Stimulated activated effector memory CD8-positive, alpha-beta T cell treated with anti-CD3 and anti-CD28 coated beads, Interleukin-12 subunit alpha, Interleukin-12 subunit beta, amount 100 ng/mL, for 72 hours (primary cell): ENCODE measurements around the gene KDM2B.
A peak's percentile ranks its signal among the peaks of the same experiment; 100 is the strongest.
"Not testable (repeated sequence)": the region's sequence is repeated elsewhere in the genome, so short reads cannot be mapped to it uniquely, and the experiment has no call there.

Experiments
- ATAC-seq: fragments of 150-1000 bp; cut with Tn5 transposase; 2 replicates; pipeline ENCODE4 v1.10.0; 2021
- DNase-seq, 2 donors: peaks; one replicate each; pipeline ENCODE4 v3.0.0; 2021 to 2022; ENCODE audit warnings: low spot score in 2 of 2
- H3K27ac Mint-ChIP-seq: one replicate; pipeline ENCODE4 v1.8.0; 2022; ENCODE audit warnings: mild to moderate bottlenecking, mixed read lengths
- H3K36me3 Mint-ChIP-seq: one replicate; pipeline ENCODE4 v1.8.0; 2022; ENCODE audit warnings: mild to moderate bottlenecking, mixed read lengths
- H3K4me1 Mint-ChIP-seq: one replicate; pipeline ENCODE4 v1.8.0; 2022; ENCODE audit warnings: mixed read lengths
- H3K4me3 Mint-ChIP-seq: one replicate; pipeline ENCODE4 v1.8.0; 2022; ENCODE audit warnings: mild to moderate bottlenecking, mixed read lengths
- H3K9me3 Mint-ChIP-seq: one replicate; pipeline ENCODE4 v1.8.0; 2022; ENCODE audit warnings: mixed read lengths

The KDM2B gene

DNA sequence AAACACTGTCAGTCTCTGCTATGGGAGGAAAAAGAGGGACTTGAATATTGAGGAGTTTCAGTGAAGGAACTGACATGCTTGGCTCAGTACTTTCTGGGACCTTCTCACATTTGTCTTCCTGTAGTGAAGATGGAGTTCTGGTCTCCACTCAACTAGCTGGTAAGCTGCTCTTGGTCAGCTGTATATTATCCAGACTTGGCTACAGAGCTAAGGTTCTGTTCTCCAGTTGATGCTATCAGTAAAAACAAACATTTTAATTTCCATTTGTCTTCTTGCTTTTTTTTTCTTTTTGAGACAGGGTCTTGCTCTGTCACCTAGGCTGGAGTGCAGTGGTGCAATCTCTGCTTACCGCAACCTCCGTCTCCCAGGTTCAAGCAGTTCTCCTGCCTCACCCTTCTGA lies 175.6 kb downstream of the KDM2B start:
- Mint-ChIP-seq H3K4me1 (peaks cover 34% of the 10 kb centered on the region), H3K36me3 (peaks cover 98% of the 10 kb centered on the region), H3K27ac (no peak overlapping the region), H3K9me3 (no peaks in the 10 kb centered on the region), H3K4me3 (no peak overlapping the region)
- DNase-seq, result no peak
- no peak for ATAC-seq

DNA sequence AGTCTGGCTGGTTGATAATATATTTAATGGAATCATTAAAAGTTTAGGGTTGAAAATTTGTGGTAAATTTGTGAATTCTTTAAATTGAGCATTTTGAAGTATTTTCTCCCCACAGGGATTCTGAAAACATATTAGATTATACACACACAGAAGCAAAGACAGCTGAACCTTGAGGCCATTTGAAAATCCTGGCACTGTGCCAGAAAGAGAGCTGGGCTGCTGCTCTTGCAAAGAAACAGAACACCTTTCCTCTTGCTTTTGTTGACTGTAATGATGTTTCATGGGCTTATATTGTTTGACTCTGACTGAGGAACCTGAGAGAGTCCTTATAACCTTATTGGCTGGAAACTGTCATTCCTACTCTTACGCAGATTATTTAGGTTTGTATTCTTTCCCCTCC lies 176.1 kb downstream of the KDM2B start:
- no peak for ATAC-seq
- peaks cover 36% of the 10 kb centered on the region for H3K4me1 Mint-ChIP-seq
- H3K4me3 Mint-ChIP-seq, result no peak overlapping the region

DNA sequence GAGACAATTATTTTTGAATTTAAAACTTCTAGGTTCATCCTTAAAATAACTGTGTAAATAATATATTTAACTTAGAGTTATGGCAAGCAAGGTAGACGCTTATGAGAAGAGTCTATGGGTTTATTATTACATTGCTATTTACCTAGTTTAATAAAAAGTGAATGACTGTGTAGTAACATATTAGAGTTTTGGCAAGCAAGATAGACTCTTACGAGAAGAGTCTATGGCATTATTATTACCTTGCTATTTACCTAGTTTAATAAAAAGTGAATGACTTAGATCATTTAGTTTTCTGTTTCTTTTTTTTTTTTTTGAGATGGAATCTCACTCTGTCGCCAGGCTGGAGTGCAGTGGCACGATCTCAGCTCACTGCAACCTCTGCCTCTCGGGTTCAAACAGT lies 177.1 kb downstream of the KDM2B start:
- no peak for DNase-seq
- Mint-ChIP-seq H3K4me1 (peaks cover 39% of the 10 kb centered on the region), H3K36me3 (peaks cover 91% of the 10 kb centered on the region), H3K4me3 (no peak overlapping the region), H3K9me3 (no peaks in the 10 kb centered on the region), H3K27ac (no peak overlapping the region)
- no peak for ATAC-seq

More for the DNA sequence above, 176.1 kb downstream of the KDM2B start:
- DNase-seq, result no peak
- Mint-ChIP-seq H3K36me3 (peaks cover 98% of the 10 kb centered on the region), H3K27ac (no peak overlapping the region), H3K9me3 (no peaks in the 10 kb centered on the region)

DNA sequence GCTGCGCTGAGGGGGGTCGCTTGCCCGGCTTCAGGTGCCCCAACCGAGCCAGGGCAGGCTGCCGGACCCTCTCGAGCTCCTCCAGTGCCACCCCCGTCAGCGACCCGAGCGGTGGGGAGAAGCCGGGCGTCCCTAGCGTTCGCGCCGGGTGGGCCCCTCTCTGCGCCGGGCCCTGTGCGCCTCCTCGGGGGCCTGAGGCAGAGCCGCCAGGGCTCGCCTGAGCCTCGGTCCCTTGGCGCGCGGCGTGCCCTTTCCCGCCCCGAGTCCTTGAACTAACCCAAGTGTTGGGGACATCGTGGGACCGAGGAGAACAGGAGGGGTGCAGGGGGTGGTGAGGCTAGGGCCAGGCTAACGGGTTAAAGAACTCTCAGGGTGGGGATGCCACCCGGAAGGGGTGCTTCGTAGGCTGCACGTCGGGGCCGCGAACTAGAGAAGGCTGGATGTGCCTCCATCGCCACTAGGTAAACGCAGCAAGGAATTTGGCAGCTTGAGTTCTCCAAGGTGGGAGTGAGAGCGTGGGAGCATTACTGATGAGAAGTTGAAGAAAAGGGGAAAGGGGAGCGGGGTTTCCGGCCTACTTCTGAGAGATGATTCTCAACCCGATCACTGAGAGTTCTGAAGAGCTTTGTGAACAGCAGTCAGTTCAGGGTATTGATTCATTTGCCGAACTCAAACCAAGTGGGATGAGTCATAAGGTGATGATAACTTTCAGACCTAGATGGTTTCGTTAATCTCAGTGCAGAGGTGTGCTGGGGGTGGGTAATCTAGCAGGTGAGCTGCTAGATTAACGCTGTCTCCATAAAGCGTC lies 180.3 kb downstream of the KDM2B start:
- Mint-ChIP-seq H3K9me3 (no peaks in the 10 kb centered on the region), H3K4me1 (peaks cover 28% of the 10 kb centered on the region), H3K27ac (peak overlapping the region; percentile 88), H3K4me3 (peak overlapping the region; percentile 97), H3K36me3 (peaks cover 61% of the 10 kb centered on the region)
- DNase-seq (peak; percentile 39 to 86), ATAC-seq (peak; percentile 79)

DNA sequence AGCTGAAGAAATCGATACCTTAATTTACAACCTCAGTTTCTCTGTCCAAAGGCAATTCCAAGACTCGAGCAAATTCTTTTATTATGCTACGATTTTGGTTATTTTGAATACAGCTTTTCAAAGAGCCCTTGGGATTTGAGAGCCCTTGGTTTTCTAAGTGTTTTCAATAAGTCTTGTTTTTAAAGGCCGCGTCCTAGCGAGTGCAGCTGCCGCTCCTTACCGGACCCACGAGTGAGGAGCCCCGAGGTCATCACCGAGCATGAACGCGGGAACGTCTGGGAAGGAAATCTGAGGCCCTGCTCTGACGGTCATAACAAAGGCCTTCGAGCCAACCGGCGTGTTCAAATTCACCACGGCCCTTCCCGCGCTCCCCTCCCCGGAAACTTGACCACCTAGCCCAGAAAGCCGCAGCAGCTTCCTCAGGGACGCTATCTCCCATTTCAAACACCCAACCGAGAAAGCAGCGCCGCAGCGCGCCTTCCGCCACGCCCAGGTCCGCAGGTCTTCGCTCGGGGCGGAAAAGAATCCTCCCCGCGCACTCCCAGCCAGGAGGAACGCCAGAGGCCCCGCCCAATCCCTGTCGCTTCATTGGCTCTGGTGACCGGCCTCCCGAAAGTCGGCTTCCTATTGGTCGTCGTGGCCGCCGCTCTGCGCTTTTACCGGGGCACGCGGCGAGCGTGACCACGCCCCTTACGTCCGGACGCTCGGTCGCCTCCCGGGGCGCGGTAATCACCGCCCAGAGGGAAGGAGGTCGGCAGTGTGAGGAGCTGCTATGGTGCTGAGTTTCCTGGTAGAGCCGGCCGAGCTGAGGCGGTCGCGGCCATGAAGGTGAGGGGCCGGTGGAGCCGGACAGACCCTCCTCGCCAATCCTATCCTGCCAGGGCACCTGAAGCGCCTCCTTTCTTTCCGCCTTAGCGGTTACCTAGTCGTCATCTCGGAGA lies 181.2 kb downstream of the KDM2B start, which contains the start of gene RNF34:
TSS of gene RNF34 (plus strand) at position 728 of the 941 bp plus-strand sequence. CDS start at position 823, 95 bp downstream.
- Mint-ChIP-seq H3K27ac (peak within 1 kb of the TSS; percentile 88), H3K9me3 (no peaks in the 10 kb centered on the region), H3K4me3 (peak within 1 kb of the TSS; percentile 97), H3K36me3 (peaks cover 53% of the 10 kb centered on the region), H3K4me1 (peaks cover 24% of the 10 kb centered on the region)
- ATAC-seq (peak; percentile 94), DNase-seq (peak; percentile 88 to 97)

DNA sequence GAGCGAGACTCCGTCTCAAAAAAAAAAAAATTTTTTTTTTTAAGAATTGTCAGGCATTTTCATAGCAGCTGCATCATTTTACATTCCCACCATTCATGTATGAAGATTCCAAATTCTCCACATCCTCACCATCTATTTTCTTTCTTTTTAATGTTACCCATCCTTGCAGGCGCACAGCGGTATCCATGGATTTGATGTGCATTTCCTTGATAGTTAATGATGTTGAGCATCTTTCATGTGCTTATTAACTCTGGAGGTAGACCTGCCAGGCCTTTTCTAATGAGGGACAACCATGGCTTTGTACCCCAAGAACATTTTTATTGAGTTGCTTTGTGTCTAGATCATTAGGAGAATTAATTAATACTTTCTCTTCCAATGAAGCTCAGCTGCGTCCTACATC lies 182.5 kb downstream of the KDM2B start:
- ATAC-seq (no peak), DNase-seq (no peak)
- Mint-ChIP-seq H3K4me1 (peaks cover 23% of the 10 kb centered on the region), H3K27ac (no peak overlapping the region), H3K9me3 (no peaks in the 10 kb centered on the region), H3K4me3 (peak overlapping the region; percentile 97), H3K36me3 (peaks cover 40% of the 10 kb centered on the region)

DNA sequence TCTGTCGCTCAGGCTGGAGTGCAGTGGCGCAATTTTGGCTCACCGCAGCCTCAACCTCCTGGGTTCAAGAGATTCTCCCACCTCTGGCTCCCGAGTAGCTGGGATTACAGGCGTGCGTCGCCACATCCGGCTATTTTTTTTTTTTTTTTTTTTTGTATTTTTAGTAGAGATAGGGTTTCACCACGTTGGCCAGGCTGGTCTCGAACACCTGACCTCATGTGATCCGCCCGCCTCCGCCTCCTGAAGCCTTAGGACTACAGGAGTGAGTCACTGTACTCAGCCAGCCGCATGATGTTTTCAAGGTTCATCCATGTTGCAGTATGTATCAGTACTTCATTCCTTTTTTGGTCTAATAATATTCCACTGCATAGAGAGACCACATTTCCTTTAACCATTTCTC lies 183.3 kb downstream of the KDM2B start:
- H3K9me3 Mint-ChIP-seq, result no peaks in the 10 kb centered on the region
- no peak overlapping the region for H3K4me3 Mint-ChIP-seq

DNA sequence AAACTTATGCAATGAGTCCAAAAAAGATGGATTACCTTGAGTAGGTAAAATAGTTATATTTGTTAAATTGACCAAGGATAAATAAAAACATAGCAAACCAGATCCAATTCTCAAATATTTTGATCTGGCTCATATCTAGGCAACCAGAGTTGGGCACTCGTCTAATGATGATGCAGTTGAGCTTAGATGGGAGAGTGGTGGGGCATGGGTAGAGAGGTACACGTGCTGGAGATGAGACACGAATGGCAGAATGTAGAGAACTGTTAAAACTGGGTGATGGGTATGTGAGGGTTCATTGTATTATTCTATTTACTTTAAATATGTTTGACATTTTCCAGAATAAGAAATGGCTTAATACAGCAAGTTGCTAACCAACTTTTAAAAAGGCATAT lies 188.5 kb downstream of the KDM2B start:
- DNase-seq (no peak), ATAC-seq (peak; percentile 20)
- H3K4me1 Mint-ChIP-seq, result peaks cover 20% of the 10 kb centered on the region
- peak overlapping the region; percentile 35 for H3K4me3 Mint-ChIP-seq
- no peaks in the 10 kb centered on the region for H3K9me3 Mint-ChIP-seq
- peak overlapping the region; percentile 63 for H3K27ac Mint-ChIP-seq
- no peaks in the 10 kb centered on the region for H3K36me3 Mint-ChIP-seq

More for the DNA sequence above, 183.3 kb downstream of the KDM2B start:
- ATAC-seq (no peak), DNase-seq (no peak)
- H3K4me1 Mint-ChIP-seq, result peaks cover 19% of the 10 kb centered on the region
- no peak overlapping the region for H3K27ac Mint-ChIP-seq
- peaks cover 31% of the 10 kb centered on the region for H3K36me3 Mint-ChIP-seq

DNA sequence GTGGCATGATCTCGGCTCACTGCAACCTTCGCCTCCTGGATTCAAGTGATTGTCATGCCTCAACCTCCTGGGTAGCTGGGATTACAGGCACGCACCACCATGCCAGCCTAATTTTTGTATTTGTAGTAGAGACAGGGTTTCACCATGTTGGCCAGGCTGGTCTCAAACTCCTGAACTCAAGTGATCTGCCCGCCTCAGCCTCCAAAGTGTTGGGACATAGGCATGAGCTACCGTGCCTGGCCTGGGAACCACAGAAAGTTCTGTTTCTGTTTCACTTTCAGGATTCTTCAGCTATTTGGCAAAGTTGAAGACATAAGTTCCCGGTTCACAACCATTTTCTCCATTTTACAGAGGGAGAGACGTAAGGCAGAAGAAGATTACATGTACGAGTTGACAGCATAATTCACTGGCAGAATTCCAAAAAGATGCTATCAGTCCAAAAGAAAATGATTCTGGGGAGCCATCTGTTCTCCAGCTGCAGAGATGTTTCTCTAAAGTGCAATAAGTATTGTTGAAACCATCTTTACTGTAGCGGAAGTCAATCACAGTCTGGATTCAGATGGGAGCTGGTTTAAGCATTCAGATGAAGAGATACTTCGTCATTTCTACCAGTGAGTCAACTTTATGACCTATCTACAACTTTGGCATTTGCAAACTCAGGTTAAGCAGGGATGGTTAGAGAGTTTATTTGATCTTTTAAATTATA lies 189.1 kb downstream of the KDM2B start:
- Mint-ChIP-seq H3K9me3 (no peaks in the 10 kb centered on the region), H3K4me3 (peak overlapping the region; percentile 35), H3K36me3 (no peaks in the 10 kb centered on the region), H3K4me1 (peaks cover 20% of the 10 kb centered on the region), H3K27ac (peak overlapping the region; percentile 63)
- peak; percentile 9 to 62 for DNase-seq
- ATAC-seq, result peak; percentile 88

DNA sequence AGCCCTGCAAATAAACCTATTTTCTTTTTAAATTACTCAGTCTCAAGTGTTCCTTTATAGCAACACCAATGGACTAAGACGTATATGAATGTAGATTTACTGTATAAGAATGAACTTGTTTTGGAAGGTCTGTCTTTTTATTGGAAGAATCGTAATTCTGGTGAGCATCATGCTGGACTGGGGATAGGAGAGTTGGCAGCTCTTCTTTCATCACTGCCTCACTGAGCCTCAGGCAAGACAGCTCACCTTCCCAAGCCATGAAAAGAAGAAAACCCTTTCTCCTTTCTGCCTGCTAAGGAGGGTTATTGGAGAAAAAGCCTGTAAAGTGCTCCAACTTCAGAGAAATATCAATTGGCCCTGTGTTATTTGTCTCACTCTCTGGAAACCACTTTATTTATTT lies 190.0 kb downstream of the KDM2B start:
- Mint-ChIP-seq H3K27ac (no peak overlapping the region), H3K4me1 (peaks cover 20% of the 10 kb centered on the region), H3K36me3 (no peaks in the 10 kb centered on the region), H3K9me3 (no peaks in the 10 kb centered on the region), H3K4me3 (no peak overlapping the region)
- DNase-seq (no peak), ATAC-seq (no peak)

DNA sequence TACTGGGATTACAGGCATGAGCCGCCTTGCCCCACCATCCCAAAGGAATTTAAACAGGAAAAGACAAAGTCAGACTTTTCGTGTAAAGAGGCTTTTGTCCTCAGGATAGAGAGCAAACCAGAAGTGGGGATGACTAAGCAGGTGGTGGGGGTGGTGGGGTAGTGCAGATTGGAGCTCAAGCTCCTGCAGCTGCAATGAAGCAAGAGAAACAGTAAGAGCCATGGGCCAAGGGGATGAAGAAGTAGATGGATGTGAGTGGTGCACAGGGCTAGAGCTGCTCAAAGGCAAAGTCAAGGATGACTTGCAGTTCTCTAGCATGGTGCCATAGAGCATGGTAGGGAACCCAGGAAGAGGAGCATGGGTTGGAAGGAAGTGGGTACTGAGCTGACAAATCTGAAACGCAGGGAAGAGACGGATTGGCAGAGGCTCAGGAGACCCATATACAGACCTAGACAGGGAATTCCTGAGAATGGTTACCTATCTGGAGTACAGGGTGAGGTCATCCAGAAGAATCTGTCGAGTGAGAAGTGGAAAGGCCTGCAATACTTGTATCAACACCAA lies 192.3 kb downstream of the KDM2B start:
- no peak overlapping the region for H3K4me3 Mint-ChIP-seq
- ATAC-seq (no peak), DNase-seq (no peak)
- H3K36me3 Mint-ChIP-seq, result no peaks in the 10 kb centered on the region
- peaks cover 20% of the 10 kb centered on the region for H3K4me1 Mint-ChIP-seq
- no peaks in the 10 kb centered on the region for H3K9me3 Mint-ChIP-seq
- H3K27ac Mint-ChIP-seq, result no peak overlapping the region

DNA sequence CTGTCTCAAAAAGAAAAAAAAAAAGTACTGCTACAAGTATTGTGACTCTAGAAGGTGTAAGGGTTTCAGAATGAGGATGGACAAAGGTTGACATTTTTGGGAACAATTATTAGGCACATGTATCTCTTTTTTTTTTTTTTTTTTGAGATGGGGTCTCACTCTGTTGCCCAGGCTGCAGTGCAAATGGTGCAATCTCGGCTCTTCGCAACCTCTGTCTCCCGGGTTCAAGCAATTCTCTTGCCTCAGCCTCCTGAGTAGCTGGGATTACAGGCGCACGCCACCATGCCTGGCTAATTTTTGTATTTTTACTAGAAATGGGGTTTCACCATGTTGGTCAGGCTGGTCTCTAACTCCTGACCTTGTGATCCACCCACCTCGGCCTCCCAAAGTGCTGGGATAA lies 195.9 kb downstream of the KDM2B start:
- not testable (repeated sequence) for ATAC-seq, H3K27ac Mint-ChIP-seq, H3K9me3 Mint-ChIP-seq, H3K4me1 Mint-ChIP-seq, DNase-seq, H3K36me3 Mint-ChIP-seq, H3K4me3 Mint-ChIP-seq

DNA sequence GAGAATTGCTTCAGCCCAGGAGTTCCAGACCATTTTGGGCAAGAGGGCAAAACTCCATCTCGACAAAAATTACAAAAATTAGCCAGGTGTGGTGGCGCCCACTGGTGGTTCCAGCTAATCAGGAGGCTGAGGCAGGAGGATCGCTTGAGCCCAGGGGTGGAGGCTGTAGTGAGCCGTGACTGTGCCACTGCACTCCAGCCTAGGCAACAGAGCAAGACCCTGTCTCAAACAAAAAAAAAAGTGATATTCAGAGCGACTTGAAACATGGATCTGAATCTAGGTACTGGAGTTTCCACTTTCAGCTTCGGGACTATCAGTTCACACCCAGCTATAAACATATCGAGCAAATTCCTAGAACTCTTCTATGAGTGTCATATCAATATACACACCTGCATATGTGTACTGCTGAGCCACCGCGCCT lies 197.2 kb downstream of the KDM2B start:
- Mint-ChIP-seq H3K27ac (no peak overlapping the region), H3K4me1 (peaks cover 5% of the 10 kb centered on the region), H3K36me3 (no peaks in the 10 kb centered on the region), H3K9me3 (no peaks in the 10 kb centered on the region), H3K4me3 (no peak overlapping the region)
- DNase-seq (no peak), ATAC-seq (no peak)

DNA sequence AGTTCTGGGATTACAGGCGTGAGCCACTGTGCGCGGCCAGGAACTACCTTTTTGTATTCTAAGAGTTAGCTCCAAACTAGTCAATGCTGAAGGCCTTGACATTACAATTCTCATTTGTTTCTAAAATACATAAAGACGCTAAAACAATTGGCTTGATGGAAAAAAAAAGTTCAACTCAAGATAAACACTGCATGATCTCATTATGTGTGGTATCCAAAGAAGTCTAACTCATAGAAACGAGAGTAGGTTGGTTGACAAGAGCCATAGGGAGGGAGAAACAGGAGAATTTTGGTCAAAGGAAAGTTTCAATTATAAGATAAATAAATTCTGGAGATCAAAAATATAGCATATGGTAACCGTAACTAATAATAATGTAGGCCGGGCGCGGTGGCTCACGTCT lies 200.9 kb downstream of the KDM2B start:
- ATAC-seq, result no peak

More for the DNA sequence above, 200.9 kb downstream of the KDM2B start:
- Mint-ChIP-seq H3K9me3 (no peaks in the 10 kb centered on the region), H3K27ac (no peak overlapping the region), H3K36me3 (no peaks in the 10 kb centered on the region), H3K4me3 (no peak overlapping the region), H3K4me1 (no peaks in the 10 kb centered on the region)
- no peak for DNase-seq
